ENCODE results near the gene FNDC4.
"Not testable (repeated sequence)": the region's sequence is repeated elsewhere in the genome, so short reads cannot be mapped to it uniquely, and the experiment has no call there.

GRCh38 chr2:27539649-27540048 is 44.6 kb upstream of the FNDC4 start:
- not testable (repeated sequence) for TF ChIP-seq CTCF (IDR thresholded peaks at IDR 0.05; ENCODE audit: insufficient read depth, low read depth, low read length); EZH2 (IDR thresholded peaks at IDR 0.05; ENCODE audit: insufficient read depth, low read length)

All from astrocyte (in vitro differentiated cells and primary cell).